ENCODE measurements around the gene KBTBD4. TPM values are rescaled to one million over a fixed set of nuclear protein-coding genes. Genes with fewer than 3 reads are reported as not detected.
"Not testable (repeated sequence)": the region's sequence is repeated elsewhere in the genome, so short reads cannot be mapped to it uniquely, and the experiment has no call there.

The KBTBD4 gene
- total RNA-seq, 1 donor from 2014 or later: 11.1 TPM

DNA sequence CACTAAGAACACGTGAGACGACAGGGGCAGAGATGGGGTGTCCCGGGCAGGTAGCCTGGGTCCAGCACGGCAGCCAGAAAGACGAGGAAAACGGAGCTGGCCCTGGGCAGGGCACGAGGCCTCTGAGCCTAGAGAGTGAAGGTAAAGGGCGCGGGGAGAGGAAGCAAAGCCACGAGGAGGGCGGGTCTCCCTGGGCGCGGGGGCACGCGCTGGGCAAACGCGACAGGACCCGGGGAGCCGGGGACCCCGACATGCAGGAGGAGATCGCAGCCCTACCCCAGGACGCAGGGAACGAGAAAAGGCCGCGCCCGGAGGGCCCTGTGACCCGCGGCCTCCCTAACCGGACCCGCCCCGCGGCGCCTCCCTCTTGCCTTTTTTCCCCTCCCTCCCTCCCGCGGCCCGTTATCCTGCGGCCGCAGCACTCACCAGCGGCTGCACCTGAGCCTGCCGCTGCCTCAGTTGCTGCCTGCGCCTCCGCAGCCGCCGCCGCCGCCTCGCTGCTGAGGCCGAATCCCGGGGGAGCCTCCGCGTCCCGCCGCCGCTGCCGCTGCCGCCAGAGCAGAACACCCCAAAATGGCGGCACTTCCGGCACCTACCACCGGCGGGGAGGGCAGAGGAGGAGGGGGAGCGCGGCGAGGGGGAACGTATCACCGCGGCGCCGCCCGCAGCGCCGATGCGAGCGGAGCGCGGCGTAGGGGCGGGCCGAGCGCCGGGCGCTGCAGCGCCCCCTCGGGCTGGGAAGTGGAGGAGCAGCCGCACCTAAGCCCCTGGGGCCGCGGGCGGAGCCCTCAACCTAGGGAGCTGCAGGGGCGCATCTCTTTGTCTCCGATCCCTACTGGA lies 26.0 kb downstream of the KBTBD4 start, which contains the start of gene CELF1:
Gene CELF1 (minus strand): TSS at position 567 of the 840 bp plus-strand sequence. CDS start 53,609 bp downstream, outside the sequence.
- Mint-ChIP-seq H3K4me3 (ENCODE audit: unreplicated experiment) (peak within 1 kb of the TSS; percentile 96), H3K9me3 (ENCODE audit: unreplicated experiment) (peaks cover 1% of the 10 kb centered on the region), H3K27me3 (ENCODE audit: unreplicated experiment) (peaks cover 9% of the 10 kb centered on the region)

DNA sequence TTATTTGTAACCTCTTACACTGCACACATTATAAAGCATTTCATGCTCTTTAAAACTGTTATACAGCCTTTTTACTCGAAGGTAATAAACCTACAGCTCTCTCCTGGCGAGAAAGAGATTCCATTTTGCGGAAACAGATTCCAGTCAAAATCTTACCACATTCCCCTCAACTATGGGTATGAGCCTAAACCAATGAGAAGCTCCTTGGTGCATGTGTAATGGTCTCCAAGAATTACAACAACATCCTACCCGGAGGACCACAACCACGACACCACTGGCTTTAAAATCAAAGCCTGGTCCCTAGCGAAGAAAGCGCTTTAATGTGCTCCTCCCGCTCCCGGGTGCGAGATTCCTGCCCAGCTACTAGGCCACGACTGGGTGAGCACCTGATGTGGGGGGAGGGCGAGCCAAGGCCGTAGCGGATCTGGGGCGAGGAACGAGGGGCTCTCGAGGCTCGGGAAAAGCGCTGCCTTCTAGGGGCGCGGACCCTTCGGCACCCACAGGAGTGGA lies 26.7 kb downstream of the KBTBD4 start:
- peak; percentile 59 for DNase-seq
- no peaks in the 10 kb centered on the region for H3K36me3 Mint-ChIP-seq (ENCODE audit: unreplicated experiment)

More for the DNA sequence above, 26.0 kb downstream of the KBTBD4 start, which contains the start of gene CELF1:
- peaks cover 24% of the 10 kb centered on the region for H3K4me1 Mint-ChIP-seq (ENCODE audit: low read depth, unreplicated experiment)
- DNase-seq: peak; percentile 95
- no peaks in the 10 kb centered on the region for H3K36me3 Mint-ChIP-seq (ENCODE audit: unreplicated experiment)
- H3K27ac Mint-ChIP-seq (ENCODE audit: unreplicated experiment): peak within 1 kb of the TSS; percentile 100
- TF ChIP-seq, protein P1, sequence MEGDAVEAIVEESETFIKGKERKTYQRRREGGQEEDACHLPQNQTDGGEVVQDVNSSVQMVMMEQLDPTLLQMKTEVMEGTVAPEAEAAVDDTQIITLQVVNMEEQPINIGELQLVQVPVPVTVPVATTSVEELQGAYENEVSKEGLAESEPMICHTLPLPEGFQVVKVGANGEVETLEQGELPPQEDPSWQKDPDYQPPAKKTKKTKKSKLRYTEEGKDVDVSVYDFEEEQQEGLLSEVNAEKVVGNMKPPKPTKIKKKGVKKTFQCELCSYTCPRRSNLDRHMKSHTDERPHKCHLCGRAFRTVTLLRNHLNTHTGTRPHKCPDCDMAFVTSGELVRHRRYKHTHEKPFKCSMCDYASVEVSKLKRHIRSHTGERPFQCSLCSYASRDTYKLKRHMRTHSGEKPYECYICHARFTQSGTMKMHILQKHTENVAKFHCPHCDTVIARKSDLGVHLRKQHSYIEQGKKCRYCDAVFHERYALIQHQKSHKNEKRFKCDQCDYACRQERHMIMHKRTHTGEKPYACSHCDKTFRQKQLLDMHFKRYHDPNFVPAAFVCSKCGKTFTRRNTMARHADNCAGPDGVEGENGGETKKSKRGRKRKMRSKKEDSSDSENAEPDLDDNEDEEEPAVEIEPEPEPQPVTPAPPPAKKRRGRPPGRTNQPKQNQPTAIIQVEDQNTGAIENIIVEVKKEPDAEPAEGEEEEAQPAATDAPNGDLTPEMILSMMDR (IDR thresholded peaks at IDR 0.05; ENCODE audit: partially characterized antibody, unreplicated experiment): peak; percentile 96

DNA sequence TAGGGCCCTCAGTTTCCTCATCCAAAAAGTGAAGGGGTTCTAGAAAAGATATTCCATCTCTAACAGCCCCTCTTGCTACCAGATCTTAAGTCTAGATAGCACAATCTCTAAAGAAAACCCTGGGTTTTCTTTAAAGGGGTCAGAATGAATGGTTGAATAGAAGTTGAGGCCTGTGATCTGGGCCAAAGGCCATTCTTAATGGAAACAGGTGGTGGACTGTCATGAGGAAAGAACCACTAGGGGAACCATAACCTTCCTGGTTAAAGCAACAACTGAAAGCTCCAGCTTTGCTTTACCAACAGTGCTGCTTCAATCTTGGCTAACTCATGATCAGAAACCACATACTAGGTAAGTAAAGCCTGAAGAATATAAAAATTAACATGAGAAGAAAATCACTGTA lies 27.7 kb downstream of the KBTBD4 start:
- Mint-ChIP-seq H3K27ac (ENCODE audit: unreplicated experiment) (peak overlapping the region; percentile 98), H3K4me1 (ENCODE audit: low read depth, unreplicated experiment) (peaks cover 24% of the 10 kb centered on the region), H3K4me3 (ENCODE audit: unreplicated experiment) (peak overlapping the region; percentile 96), H3K9me3 (ENCODE audit: unreplicated experiment) (peaks cover 1% of the 10 kb centered on the region), H3K36me3 (ENCODE audit: unreplicated experiment) (no peaks in the 10 kb centered on the region), H3K27me3 (ENCODE audit: unreplicated experiment) (peaks cover 9% of the 10 kb centered on the region)
- TF ChIP-seq, protein P1 (IDR thresholded peaks at IDR 0.05; ENCODE audit: partially characterized antibody, unreplicated experiment): peak; percentile 33
- DNase-seq: no peak

More for the DNA sequence above, 26.7 kb downstream of the KBTBD4 start:
- peaks cover 24% of the 10 kb centered on the region for H3K4me1 Mint-ChIP-seq (ENCODE audit: low read depth, unreplicated experiment)
- H3K27ac Mint-ChIP-seq (ENCODE audit: unreplicated experiment): peak overlapping the region; percentile 98
- H3K4me3 Mint-ChIP-seq (ENCODE audit: unreplicated experiment): peak overlapping the region; percentile 96
- TF ChIP-seq, protein P1 (IDR thresholded peaks at IDR 0.05; ENCODE audit: partially characterized antibody, unreplicated experiment): no peak
- peaks cover 9% of the 10 kb centered on the region for H3K27me3 Mint-ChIP-seq (ENCODE audit: unreplicated experiment)
- H3K9me3 Mint-ChIP-seq (ENCODE audit: unreplicated experiment): peaks cover 1% of the 10 kb centered on the region

DNA sequence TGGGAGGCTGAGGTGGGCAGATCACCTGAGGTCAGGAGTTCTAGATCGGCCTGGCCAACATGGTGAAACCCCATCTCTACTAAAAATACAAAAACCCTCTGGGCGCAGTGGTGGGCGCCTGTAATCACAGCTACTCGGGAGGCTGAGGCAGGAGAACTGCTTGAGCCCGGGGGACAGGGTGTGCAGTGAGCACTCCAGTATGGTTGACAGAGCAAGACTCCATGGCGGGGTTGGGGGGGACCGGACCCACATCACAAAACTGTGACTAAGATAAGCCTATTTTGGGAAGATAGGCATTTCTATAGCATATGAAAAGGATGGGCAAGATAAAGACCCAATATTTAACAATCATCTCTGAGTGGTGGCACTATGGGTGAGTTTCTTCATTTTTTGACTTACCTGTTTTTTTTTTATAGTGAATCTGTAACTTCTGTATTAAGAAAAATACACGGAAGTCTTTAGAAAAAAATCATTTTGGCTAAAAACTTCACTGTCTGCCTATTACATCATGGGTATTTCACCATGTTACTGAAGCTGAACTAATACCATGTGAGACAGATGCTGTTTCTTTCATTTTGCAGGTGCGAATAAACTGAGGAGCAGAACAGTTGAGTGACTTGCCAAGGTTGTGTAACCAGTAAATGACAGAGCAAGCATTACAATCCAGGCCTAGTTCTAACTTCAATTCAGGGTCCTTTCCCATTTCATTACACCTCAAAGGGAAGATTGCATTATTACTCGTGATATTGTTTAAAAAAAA lies 28.3 kb downstream of the KBTBD4 start:
- Mint-ChIP-seq H3K36me3 (ENCODE audit: unreplicated experiment) (no peaks in the 10 kb centered on the region), H3K27ac (ENCODE audit: unreplicated experiment) (peak overlapping the region; percentile 66), H3K27me3 (ENCODE audit: unreplicated experiment) (peaks cover 9% of the 10 kb centered on the region), H3K9me3 (ENCODE audit: unreplicated experiment) (peaks cover 1% of the 10 kb centered on the region), H3K4me1 (ENCODE audit: low read depth, unreplicated experiment) (peaks cover 24% of the 10 kb centered on the region), H3K4me3 (ENCODE audit: unreplicated experiment) (peak overlapping the region; percentile 96)
- no peak for DNase-seq
- TF ChIP-seq, protein P1 (IDR thresholded peaks at IDR 0.05; ENCODE audit: partially characterized antibody, unreplicated experiment): no peak

DNA sequence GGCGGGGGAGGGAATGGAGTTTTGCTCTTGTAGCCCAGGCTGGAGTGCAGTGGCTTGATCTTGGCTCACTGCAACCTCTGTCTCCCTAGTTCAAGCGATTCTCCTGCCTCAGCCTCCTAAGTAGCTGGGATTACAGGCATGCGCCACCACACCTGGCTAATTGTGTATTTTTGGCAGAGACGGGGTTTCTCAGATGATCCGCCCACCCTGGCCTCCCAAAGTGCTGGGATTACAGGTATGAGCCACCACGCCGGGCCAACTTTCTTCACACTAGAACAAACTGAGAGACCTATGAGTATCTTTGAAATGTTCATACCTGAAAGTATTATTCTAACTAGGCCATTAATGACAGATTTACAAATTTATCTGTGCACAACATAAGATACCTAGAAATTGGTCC lies 32.5 kb downstream of the KBTBD4 start:
- not testable (repeated sequence) for H3K27ac Mint-ChIP-seq (ENCODE audit: unreplicated experiment); H3K9me3 Mint-ChIP-seq (ENCODE audit: unreplicated experiment); H3K36me3 Mint-ChIP-seq (ENCODE audit: unreplicated experiment); DNase-seq; H3K4me3 Mint-ChIP-seq (ENCODE audit: unreplicated experiment); H3K27me3 Mint-ChIP-seq (ENCODE audit: unreplicated experiment)
- peaks cover 13% of the 10 kb centered on the region for H3K4me1 Mint-ChIP-seq (ENCODE audit: low read depth, unreplicated experiment)
